ELF-1 (cell line): ENCODE results near the gene RMI2.

Experiments
- DNase-seq: peaks from one replicate; pipeline ENCODE4 v3.0.0-alpha.2; 2016; ENCODE audit warnings: low read depth, low spot score

RMI2 gene

GRCh38 chr16:11399261-11399831, 54.1 kb downstream of the RMI2 start:
- no peak for DNase-seq

DNA sequence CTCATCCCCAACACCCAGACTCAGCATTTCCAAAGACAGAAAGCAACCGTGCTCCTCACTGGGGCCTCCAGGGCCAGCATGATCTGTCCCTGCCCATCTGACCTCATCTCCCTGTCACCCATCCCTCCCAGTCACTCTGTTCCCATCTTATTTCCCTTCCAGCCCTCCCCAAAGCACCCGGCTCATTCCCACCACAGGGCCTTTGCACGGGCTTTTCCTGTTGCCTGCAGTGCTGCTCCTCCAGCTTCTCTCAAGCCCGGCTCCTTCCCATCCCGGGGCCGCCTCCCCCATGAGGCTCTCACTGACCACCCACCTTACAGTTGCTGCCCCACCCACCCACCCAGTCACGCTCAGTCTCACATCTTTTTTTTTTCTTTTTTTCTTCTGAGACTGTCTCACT, 54.8 kb downstream of the RMI2 start:
- DNase-seq = no peak
